ENCODE measurements around the gene B3GNT4.

DNA sequence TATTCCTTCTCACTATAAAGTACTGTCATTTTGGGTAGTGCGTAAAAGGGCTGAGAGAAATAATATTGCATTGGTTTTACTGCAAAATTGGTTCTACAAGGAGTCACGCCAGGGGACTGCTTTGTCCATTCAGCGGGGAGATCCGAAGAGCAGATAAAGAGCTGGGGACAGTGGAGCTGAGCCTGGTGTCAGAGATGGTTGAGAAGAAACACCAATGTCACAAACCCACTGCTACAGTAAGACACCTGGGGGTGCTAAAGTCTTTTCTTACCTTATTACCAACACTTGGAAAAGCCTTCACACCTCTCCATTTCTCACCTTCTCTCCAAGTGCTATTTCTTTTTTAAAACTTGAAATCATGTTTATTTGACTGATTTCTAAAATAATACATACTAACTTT lies 43.6 kb upstream of the B3GNT4 start:
- TF ChIP-seq POLR2A (IDR thresholded peaks at IDR 0.05), result no peak
- TF ChIP-seq CTCF (IDR thresholded peaks at IDR 0.05), result no peak

Measured in heart left ventricle (tissue), 13 donors.